Smooth muscle cell (in vitro differentiated cells): Measurements from ENCODE around the gene SLC7A14. TPM values are rescaled to one million over a fixed set of nuclear protein-coding genes. Genes with fewer than 3 reads are reported as not detected.
A peak's percentile ranks its signal among the peaks of the same experiment; 100 is the strongest.

Experiments used
- DNase-seq: peaks from one replicate; lab custom pipeline; 2025; ENCODE audit not compliant: unreplicated experiment; lab: John Stamatoyannopoulos, UW
- H2AFZ ChIP-seq: fragments of 200-600 bp; sonication (generic); 2 replicates; pipeline ENCODE4 v1.6.0; 2016; ENCODE audit warnings: antibody characterized with exemption, low read depth, mild to moderate bottlenecking
- H3F3A ChIP-seq: fragments of 200-600 bp; sonication (generic); 2 replicates; pipeline ENCODE4 v1.6.0; 2017; ENCODE audit warnings: antibody characterized with exemption, low read depth
- H3K27ac ChIP-seq: fragments of 200-600 bp; sonication (generic); 2 replicates; pipeline ENCODE4 v1.5.1; 2016; ENCODE audit warnings: low read depth, mild to moderate bottlenecking
- H3K27me3 ChIP-seq: fragments of 200-600 bp; sonication (generic); 2 replicates; pipeline ENCODE4 v1.6.1; 2016; ENCODE audit warnings: low read depth, mild to moderate bottlenecking
- H3K36me3 ChIP-seq: fragments of 200-600 bp; sonication (generic); 2 replicates; pipeline ENCODE4 v1.5.1; 2016; ENCODE audit warnings: low read depth
- H3K4me1 ChIP-seq: fragments of 200-600 bp; sonication (generic); 2 replicates; pipeline ENCODE4 v1.5.1; 2016; ENCODE audit warnings: low read depth
- H3K4me2 ChIP-seq: fragments of 200-600 bp; sonication (generic); 2 replicates; pipeline ENCODE4 v1.6.0; 2016; ENCODE audit warnings: mild to moderate bottlenecking
- H3K4me3 ChIP-seq: fragments of 200-600 bp; sonication (generic); 2 replicates; pipeline ENCODE4 v1.5.1; 2016; ENCODE audit warnings: mild to moderate bottlenecking
- H3K79me2 ChIP-seq: fragments of 200-600 bp; sonication (generic); 2 replicates; pipeline ENCODE4 v1.6.0; 2016; ENCODE audit warnings: low read depth, mild to moderate bottlenecking
- H3K9ac ChIP-seq: fragments of 200-600 bp; sonication (generic); 2 replicates; pipeline ENCODE4 v1.6.0; 2016; ENCODE audit warnings: low read depth
- H3K9me3 ChIP-seq: fragments of 200-600 bp; sonication (generic); replicated peaks from 2 replicates; pipeline ENCODE4 v1.5.1; 2016; ENCODE audit warnings: low read depth
- H4K20me1 ChIP-seq: fragments of 200-600 bp; sonication (generic); 2 replicates; pipeline ENCODE4 v1.6.0; 2016; ENCODE audit warnings: low read depth
- CTCF ChIP-seq: fragments of 200-600 bp; sonication (generic); IDR thresholded peaks from 2 replicates; pipeline ENCODE4 v1.5.1; 2017; ENCODE audit warnings: borderline replicate concordance, mild to moderate bottlenecking, antibody characterized with exemption; ENCODE audit not compliant: insufficient read depth, poor library complexity, severe bottlenecking
- WGBS: methylation state at CpG from one replicate; pipeline ENCODE4 v1.1.7; 2016; ENCODE audit warnings: low lambda C conversion rate; 5-methylcytosine and 5-hydroxymethylcytosine counted together
- polyA plus RNA-seq: library from polyadenylated mRNA; unstranded; fragments of >200 nt; fragmentation: Nextera tagmentation; extraction: Ambion mirVana; gene quantifications from 2 replicates; pipeline ENCODE4 v1.2.1, GENCODE V29; 2016
- total RNA-seq: library from RNA; depleted of rRNA; stranded (reverse); fragments of >200 nt; gene quantifications from 2 replicates; pipeline ENCODE4 v1.2.3, GENCODE V29; 2014

SLC7A14 gene
- total and polyA plus RNA-seq, 2 experiments from 2014 or later, result not detected

DNA sequence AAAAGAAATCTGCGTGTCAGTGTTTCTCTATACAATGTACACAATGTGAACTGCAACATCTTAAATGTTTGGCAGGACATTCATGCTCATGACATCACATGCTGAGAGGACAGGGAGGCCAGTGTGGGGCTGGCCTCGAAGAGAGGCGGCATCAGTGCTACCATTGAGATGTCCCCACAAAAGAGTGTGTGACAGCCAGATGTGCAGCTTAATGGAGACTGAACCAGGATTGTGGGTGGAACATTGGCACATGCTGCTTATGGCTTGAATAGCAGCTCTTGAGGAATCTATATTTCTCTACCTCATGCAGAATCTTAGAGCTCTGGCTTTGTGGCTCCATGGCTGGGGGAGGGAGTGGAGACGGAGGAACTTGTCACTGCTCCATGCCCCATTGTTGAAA lies 148.7 kb downstream of the SLC7A14 start:
- Histone ChIP-seq H3K27ac (no peak overlapping the region), H2AFZ (no peak overlapping the region), H3K4me3 (no peak overlapping the region), H3K4me1 (no peaks in the 10 kb centered on the region), H4K20me1 (no peaks in the 10 kb centered on the region), H3K27me3 (no peaks in the 10 kb centered on the region), H3K9ac (no peak overlapping the region), H3K4me2 (no peak overlapping the region), H3K9me3 (no peaks in the 10 kb centered on the region), H3F3A (no peaks in the 10 kb centered on the region), H3K36me3 (no peaks in the 10 kb centered on the region), H3K79me2 (no peaks in the 10 kb centered on the region)
- TF ChIP-seq CTCF, result no peak
- 92% methylated on average over 4 of the region's 4 CpGs for WGBS
- no peak for DNase-seq

GRCh38 chr3:170436697-170437096 lies 149.2 kb downstream of the SLC7A14 start:
- H3K4me2 ChIP-seq, result no peak overlapping the region
- no peak overlapping the region for H2AFZ ChIP-seq
- TF ChIP-seq CTCF, result no peak
- H3K27me3 ChIP-seq, result no peaks in the 10 kb centered on the region
- WGBS, result 100% methylated on average over 2 of the region's 2 CpGs
- H3F3A ChIP-seq, result no peaks in the 10 kb centered on the region
- DNase-seq, result no peak
- no peaks in the 10 kb centered on the region for H3K79me2 ChIP-seq
- no peaks in the 10 kb centered on the region for H3K36me3 ChIP-seq
- H3K9me3 ChIP-seq, result no peaks in the 10 kb centered on the region
- H3K4me3 ChIP-seq, result no peak overlapping the region
- H4K20me1 ChIP-seq, result no peaks in the 10 kb centered on the region
- H3K9ac ChIP-seq, result no peak overlapping the region
- H3K27ac ChIP-seq, result no peak overlapping the region
- no peaks in the 10 kb centered on the region for H3K4me1 ChIP-seq

- no peak overlapping the region for H3K27ac ChIP-seq
- no peaks in the 10 kb centered on the region for H3F3A ChIP-seq
- H3K27me3 ChIP-seq, result no peaks in the 10 kb centered on the region
- H3K4me1 ChIP-seq, result peaks cover 11% of the 10 kb centered on the region
- H3K4me2 ChIP-seq, result no peak overlapping the region
- H3K4me3 ChIP-seq, result no peak overlapping the region
- H3K36me3 ChIP-seq, result no peaks in the 10 kb centered on the region
- H2AFZ ChIP-seq, result no peak overlapping the region
- H4K20me1 ChIP-seq, result no peaks in the 10 kb centered on the region
- WGBS, result 95% methylated on average over 14 of the region's 14 CpGs
- H3K79me2 ChIP-seq, result no peaks in the 10 kb centered on the region
- DNase-seq, result no peak
- TF ChIP-seq CTCF, result no peak
- H3K9me3 ChIP-seq, result no peaks in the 10 kb centered on the region
- H3K9ac ChIP-seq, result no peak overlapping the region
These were observed 153.5 kb downstream of the SLC7A14 start for GRCh38 chr3:170432416-170432815.

GRCh38 chr3:170431054-170431453 lies 154.8 kb downstream of the SLC7A14 start:
- Histone ChIP-seq H3K9ac (no peak overlapping the region), H2AFZ (no peak overlapping the region), H3F3A (no peaks in the 10 kb centered on the region), H3K4me1 (peaks cover 14% of the 10 kb centered on the region), H3K9me3 (no peaks in the 10 kb centered on the region), H3K4me2 (no peak overlapping the region), H3K4me3 (no peak overlapping the region), H3K79me2 (no peaks in the 10 kb centered on the region), H3K36me3 (no peaks in the 10 kb centered on the region), H3K27me3 (no peaks in the 10 kb centered on the region), H4K20me1 (no peaks in the 10 kb centered on the region), H3K27ac (no peak overlapping the region)
- WGBS, result 94% methylated on average over 3 of the region's 3 CpGs
- no peak for DNase-seq
- peak; percentile 13 for TF ChIP-seq CTCF
